ENCODE data around the gene ENO1. TPM values are rescaled to one million over a fixed set of nuclear protein-coding genes. Genes with fewer than 3 reads are reported as not detected.
A peak's percentile ranks its signal among the peaks of the same experiment; 100 is the strongest.
"Not testable (repeated sequence)": the region's sequence is repeated elsewhere in the genome, so short reads cannot be mapped to it uniquely, and the experiment has no call there.

The ENO1 gene
- 1,127 and 1,383 TPM in 2 replicates for total RNA-seq

- no peak for DNase-seq (ENCODE audit: low read depth in 2 of 2)
Measured at GRCh38 chr1:8878448-8878697, at the start of gene ENO1. Gene ENO1 (minus strand): TSS chr1:8878686. CDS start chr1:8874908, 3,778 bp downstream.

- no peak for DNase-seq (ENCODE audit: low read depth in 2 of 2)
Measured at GRCh38 chr1:8926707-8927694, 48.5 kb upstream of the ENO1 start.

DNA sequence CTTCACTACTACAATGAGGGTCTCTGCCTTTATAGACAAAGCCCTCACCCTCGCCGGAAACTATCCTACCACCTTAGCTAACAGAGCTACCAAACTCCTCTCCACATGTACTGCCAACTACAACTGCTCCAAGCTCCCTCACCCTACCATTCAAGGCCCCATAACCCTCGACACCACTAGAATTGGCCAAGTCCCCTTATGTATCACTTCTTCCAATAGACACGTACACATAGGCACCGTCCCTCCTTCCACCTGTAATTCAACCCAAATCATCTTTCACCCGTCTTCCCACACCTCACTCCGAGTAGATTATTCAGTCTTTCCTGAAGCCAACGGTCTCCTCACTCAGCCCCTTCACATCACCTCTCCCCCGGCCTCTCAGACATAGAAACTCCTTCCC lies 47.5 kb upstream of the ENO1 start:
- DNase-seq (ENCODE audit: low read depth in 2 of 2) = no peak

GRCh38 chr1:8925406-8925805 lies 46.9 kb upstream of the ENO1 start:
- DNase-seq (ENCODE audit: low read depth in 2 of 2) = no peak

GRCh38 chr1:8922962-8923361 lies 44.5 kb upstream of the ENO1 start:
- DNase-seq (ENCODE audit: low read depth in 2 of 2) = no peak

DNA sequence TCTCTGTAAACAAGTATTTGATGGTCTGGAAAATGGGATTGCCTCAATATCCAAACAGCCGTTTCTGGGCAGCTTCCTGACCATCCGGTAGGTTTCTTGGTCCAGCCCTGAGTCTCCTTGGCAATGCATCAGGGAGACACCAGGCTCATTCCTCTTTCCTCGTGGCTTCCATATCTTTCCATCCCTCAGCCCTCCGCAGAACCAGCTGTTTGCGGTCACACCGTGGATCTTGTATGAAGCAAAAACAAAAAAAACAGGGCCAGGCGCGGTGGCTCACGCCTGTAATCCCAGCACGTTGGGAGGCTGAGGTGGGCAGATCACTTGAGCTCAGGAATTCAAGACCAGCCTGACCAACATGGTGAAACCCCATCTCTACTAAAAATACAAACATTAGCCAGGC lies 39.0 kb upstream of the ENO1 start:
- not testable (repeated sequence) for DNase-seq (ENCODE audit: low read depth in 2 of 2)

- no peak for DNase-seq (ENCODE audit: low read depth in 2 of 2)
Measured at GRCh38 chr1:8915446-8915845, 37.0 kb upstream of the ENO1 start.

DNA sequence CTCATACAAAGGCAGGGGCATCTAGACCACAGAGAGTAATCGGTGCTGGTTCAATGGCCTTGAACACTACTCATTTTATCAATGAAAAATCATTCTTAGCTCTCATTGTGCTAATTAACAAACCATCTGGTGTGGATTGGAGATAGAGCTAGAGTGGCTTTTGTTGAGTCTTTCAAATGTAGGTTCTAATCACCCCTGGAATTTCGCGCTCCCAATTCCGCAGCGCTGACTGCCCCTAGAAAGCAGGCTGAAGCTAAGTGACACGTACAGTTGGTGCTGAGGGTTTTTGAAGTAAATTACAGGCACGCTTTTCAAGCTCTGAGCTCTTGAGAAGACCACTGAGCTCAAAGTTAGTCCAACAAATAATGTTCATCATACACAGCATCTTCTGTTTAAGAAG lies 36.0 kb upstream of the ENO1 start:
- no peak for DNase-seq (ENCODE audit: low read depth in 2 of 2)

- no peak for DNase-seq (ENCODE audit: low read depth in 2 of 2)
Measured at GRCh38 chr1:8913457-8913856, 35.0 kb upstream of the ENO1 start.

DNA sequence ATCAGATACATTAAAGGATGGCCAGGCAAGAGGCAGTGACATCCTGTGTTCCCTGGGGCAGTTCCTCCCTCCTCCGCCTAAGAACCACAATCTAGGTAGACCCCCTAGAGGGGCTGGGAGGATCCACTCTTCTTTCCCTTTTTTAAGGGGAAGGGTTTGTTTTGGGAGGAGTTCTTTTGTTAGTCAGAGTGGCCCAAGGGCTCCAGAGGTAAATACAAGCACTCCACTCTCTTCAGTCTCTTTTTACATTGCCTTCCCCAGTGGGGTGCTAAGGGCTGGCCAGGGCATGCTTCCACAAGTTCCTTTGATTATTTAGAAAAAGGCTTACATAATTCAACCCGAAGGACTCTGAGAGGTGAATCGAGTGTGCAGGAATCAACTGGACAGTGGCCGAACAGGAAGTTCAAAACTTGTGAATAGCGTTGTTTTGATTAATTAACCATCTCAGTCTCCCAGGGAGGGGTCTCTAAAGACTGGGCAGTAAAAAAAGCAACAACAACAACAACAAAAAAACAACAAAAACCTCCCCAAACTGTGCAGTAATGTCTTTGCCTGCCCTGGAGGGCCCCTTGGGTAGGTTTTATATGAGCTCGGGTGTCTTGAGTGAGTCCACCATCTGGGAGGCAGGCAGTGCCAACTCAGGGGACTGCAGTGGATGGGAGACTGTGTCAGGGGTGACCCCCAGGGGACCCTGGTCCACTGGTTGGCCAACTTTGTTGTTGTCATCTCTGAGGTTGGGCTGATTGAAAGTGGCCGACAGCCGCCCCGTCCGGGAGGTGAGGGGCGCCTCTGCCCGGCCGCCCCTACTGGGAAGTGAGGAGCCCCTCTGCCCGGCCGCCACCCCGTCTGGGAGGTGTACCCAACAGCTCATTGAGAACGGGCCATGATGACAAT lies 33.2 kb upstream of the ENO1 start:
- DNase-seq (ENCODE audit: low read depth in 2 of 2) = no peak

- peak in 1 of 2 donors; percentile 28 for DNase-seq (ENCODE audit: low read depth in 2 of 2)
Measured at GRCh38 chr1:8910914-8911313, 32.4 kb upstream of the ENO1 start.

- DNase-seq (ENCODE audit: low read depth in 2 of 2) = no peak
Measured at GRCh38 chr1:8910331-8910730, 31.8 kb upstream of the ENO1 start.

DNA sequence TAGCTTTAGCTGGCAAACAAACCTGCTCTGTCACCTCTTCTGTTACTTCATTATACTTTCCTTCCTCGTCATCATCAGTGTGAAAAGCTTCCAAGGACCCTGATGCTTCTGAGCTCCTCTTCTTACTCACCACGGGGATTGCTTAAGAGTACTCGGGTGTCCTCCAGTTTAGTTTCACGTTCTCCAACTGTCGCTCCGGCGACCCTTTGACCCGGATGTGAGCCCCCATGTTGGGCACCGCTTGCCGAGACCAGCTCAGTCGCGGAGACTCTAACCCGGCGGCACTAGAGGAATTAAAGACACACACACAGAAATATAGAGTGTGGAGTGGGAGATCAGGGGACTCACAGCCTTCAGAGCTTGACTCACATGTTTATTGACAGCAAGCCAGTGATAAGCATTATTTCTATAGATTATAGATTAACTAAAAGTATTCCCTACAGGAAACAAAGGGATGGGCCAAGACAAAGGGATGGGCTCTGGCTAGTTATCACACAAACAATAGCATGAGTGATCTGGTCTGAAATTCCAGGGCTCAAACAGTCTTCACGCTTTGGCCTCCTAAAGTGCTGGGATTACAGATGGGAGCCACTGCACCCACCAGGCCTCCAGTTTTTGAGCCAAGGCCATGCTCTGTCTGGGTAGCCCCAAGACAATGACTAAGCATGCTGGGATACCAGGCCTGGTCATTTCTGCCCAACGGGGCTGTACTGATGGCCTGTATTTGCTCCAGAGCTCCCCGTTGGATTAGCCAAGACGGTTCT lies 30.1 kb upstream of the ENO1 start:
- no peak for DNase-seq (ENCODE audit: low read depth in 2 of 2)

- DNase-seq (ENCODE audit: low read depth in 2 of 2) = peak in 1 of 2 donors; percentile 16
Measured at GRCh38 chr1:8905582-8906191, 27.2 kb upstream of the ENO1 start.

GRCh38 chr1:8903908-8904650 lies 25.6 kb upstream of the ENO1 start:
- peak; percentile 43 to 83 for DNase-seq (ENCODE audit: low read depth in 2 of 2)

GRCh38 chr1:8903410-8903809 lies 24.9 kb upstream of the ENO1 start:
- peak in 1 of 2 donors; percentile 22 for DNase-seq (ENCODE audit: low read depth in 2 of 2)

- no peak for DNase-seq (ENCODE audit: low read depth in 2 of 2)
Measured at GRCh38 chr1:8902765-8903164, 24.3 kb upstream of the ENO1 start.

DNA sequence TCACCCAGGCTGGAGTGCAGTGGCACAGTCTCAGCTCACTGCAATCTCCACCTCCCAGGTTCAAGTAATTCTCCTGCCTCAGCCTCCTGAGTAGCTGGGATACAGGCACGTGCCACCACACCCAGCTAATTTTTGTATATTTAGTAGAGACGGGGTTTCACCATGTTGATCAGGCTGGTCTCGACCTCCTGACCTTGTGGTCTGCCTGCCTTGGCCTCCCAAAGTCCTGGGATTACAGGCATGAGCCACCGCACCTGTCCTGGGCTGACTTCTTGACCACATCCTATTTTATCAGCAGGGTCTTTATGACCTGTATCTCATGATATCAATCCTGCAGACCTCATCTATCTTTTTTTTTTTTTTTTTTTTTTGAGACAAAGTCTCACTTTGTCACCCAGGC lies 22.2 kb upstream of the ENO1 start:
- not testable (repeated sequence) for DNase-seq (ENCODE audit: low read depth in 2 of 2)

DNA sequence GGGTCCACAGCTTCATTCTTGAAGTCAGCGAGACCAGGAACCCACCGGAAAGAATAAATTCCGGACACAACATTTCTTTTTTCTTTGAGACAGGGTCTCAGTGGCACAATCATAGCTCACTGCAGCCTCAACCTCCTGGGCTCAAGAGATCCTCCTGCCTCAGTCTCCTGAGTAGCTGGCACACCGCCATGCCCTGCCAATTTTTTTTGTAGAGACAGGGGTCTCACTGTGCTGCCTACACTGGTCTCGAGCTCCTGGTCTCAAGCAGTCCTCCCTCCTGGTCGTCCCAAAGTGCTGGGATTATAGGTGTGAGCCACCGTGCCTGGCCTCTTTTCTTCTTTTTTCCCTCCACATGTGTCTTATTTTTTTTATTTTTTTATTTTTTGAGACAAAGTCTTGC lies 20.6 kb upstream of the ENO1 start:
- no peak for DNase-seq (ENCODE audit: low read depth in 2 of 2)

DNA sequence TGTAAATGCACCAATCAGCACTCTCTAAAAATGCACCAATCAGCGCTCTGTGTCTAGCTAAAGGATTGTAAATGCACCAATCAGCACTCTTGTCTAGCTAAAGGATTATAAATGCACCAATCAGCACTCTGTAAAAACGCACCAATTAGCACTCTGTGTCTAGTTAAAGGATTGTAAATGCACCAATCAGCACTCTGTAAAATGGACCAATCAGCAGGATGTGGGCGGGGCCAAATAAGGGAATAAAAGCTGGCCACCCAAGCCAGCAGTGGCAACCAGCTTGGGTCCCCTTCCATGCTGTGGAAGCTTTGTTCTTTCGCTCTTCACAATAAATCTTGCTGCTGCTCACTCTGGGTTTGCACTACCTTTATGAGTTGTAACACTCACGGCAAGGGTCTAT lies 19.9 kb upstream of the ENO1 start:
- not testable (repeated sequence) for DNase-seq (ENCODE audit: low read depth in 2 of 2)

DNA sequence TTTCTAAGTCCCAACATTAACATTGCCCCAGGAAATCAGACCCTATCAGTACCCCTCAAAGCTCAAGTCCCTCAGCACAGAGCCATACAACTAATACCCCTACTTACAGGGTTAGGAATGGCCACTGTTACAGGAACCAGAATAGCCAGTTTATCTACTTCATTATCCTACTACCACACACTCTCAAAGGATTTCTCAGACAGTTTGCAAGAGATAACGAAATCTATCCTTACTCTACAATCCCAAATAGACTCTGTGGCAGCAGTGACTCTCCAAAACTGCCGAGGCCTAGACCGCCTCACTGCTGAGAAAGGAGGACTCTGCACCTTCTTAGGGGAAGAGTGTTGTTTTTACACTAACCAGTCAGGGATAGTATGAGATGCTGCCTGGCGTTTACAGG lies 19.0 kb upstream of the ENO1 start:
- not testable (repeated sequence) for DNase-seq (ENCODE audit: low read depth in 2 of 2)
